T-helper 9 cell (primary cell): ENCODE results near the gene USF2.
"Not testable (repeated sequence)": the region's sequence is repeated elsewhere in the genome, so short reads cannot be mapped to it uniquely, and the experiment has no call there.

Experiments
- DNase-seq: peaks from one replicate; pipeline ENCODE4 v3.0.0-alpha.2; 2020
- total RNA-seq, 2 donors: gene quantifications; one replicate each; lab custom pipeline; 2026; lab: John Stamatoyannopoulos, UW

Gene USF2, protein sequence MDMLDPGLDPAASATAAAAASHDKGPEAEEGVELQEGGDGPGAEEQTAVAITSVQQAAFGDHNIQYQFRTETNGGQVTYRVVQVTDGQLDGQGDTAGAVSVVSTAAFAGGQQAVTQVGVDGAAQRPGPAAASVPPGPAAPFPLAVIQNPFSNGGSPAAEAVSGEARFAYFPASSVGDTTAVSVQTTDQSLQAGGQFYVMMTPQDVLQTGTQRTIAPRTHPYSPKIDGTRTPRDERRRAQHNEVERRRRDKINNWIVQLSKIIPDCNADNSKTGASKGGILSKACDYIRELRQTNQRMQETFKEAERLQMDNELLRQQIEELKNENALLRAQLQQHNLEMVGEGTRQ
- 141 to 149 reads per million in 2 donors for total RNA-seq

DNA sequence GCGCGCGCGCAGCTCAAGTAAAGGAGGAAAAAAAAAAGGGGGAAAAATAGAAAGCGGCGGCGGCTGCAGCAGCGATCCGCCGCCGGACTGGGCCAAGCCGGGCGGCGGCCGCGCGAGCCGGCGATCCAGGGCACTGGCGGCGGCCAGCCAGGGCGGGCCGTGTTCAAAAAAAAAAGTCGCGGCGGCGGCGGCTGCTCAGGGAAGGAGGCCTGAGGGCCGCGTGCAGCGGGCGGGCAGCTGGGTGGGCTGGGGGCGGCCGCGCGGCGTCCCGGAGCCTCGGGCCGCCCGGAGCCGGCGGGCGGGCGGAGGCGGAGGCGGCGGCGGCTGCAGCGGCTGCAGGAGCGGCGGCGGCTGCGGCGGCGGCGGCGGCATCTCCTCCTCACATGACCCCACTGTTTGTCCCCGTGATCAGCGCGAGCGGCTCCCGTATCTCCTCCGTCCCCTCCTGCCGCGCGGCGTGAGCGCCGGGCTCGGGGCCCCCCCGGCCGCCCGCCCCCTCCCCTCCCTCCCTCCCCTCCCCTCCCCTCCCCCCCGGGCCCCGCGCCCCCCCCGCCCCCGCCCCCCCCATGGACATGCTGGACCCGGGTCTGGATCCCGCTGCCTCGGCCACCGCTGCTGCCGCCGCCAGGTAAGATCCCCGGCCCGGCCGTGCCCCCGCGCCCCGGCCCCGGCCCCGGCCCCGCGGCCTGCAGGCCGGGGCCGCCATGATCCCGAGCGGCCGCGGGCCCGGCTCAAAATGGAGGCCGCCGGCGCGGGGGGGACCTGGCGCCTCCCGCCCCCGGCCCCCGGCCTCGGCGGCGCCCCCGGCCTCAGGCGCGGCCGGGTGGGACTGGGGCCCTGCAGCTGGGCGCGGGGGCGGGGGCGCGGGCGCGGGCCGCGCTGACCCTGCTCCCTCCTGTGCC, at the start of gene USF2:
Gene USF2 (plus strand): TSS at position 427 of the 902 bp plus-strand sequence. CDS start 140 bp downstream, at position 567.
- peak; percentile 61 for DNase-seq

DNA sequence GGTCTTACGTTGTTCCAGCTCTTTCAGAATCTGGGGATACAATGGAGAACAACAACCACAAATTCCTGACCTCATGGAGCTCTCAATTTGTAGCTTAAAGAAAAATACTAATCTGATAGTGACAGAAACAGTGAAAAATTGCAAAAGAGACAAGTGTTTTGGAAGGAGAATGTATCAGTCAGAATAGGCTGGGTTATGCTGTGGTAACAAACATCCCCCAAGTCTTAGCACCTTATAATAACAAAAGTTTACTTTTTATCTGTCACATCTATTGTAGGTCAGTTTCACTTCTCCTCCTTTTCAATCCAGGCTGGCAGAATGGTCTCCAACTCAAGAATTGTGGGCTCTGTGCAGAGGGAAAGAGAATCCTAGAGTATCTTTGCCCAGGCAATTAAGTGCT, 49.8 kb upstream of the USF2 start:
- DNase-seq = no peak

DNA sequence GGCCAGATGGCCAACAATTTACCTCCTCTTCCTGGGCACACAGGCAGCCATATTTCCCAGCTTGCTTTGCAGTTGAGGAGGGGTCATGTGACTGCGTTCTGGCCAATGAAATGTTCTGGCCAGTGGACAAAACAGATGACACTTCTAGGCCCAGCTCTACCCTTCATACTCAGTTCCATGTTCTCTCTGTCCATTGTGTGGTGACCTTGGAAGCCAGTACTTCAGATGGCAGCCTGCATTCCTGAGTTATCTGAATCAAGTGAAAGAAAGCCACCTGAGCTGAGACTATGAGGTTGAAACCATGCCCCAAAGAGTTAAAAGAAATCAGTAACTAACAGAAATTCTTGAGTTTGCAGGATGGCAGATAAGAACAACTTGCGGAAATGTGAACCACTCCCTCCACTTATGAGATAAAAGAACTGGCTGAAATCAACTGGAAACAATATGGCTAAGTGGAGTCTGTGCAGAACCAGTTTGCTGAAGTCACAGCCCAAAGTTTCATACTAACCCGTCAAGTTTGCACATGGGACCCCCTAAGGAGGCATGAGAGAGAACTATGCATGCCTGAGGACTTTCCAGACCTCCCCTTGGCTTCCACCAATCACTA, 48.3 kb upstream of the USF2 start:
- no peak for DNase-seq

DNA sequence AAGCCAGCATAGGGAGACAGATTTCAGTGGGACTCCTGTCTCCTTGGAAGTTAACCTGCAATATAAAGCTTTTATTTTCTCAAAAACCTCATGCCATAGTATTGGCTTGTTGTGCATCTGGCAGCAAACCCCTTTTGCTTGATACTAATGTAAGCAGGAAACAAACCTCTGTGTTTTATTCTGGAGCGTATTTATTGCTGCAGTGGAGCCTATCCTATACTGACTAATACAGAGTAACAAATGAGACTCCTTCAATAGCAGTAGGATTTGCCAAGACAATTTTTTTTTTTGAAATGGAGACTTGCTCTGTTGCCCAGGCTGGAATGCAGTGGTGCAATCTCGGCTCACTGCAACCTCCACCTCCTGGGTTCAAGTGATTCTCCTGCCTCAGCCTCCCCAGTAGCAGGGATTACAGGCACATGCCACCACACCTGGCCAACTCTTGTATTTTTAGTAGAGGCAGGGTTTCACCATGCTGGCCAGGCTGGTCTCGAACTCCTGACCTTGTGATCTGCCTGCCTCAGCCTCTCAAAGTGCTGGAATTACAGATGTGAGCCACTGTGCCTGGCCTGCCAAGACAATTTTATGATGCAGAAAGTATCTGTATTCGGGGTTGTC, 47.7 kb upstream of the USF2 start:
- DNase-seq = not testable (repeated sequence)

DNA sequence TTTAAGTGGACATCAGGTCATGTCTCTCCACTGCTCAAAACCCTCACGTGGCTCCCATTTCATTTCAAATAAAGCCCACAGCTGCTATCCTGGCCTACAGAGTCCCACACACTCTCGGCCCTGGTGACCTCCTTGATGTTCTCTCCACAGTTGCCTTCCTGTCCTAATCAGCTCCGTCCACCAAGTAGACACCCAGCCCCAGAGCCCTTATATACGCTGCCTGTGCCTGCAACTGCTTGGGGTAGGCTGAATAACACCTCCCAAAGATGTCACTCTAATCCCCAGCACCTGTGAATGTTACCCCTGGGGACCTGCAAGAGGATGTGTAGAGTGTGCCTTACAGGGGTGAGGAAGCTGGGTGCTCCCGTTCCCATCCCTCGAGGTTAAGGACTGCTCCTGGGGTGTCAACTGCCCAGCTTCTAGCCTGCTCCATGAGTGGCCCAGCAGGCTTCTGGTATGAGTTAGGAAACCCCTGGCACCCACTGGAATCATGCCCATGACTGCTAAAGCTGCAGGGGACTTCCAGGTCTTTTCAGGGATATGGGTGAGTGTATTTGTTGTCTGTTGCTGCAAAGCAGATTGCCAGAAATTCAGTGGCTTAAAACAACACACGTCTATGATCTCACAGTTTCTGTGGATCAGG, 46.3 kb upstream of the USF2 start:
- no peak for DNase-seq

- DNase-seq = no peak
Measured at GRCh38 chr19:35223084-35223790, 45.5 kb upstream of the USF2 start.

DNA sequence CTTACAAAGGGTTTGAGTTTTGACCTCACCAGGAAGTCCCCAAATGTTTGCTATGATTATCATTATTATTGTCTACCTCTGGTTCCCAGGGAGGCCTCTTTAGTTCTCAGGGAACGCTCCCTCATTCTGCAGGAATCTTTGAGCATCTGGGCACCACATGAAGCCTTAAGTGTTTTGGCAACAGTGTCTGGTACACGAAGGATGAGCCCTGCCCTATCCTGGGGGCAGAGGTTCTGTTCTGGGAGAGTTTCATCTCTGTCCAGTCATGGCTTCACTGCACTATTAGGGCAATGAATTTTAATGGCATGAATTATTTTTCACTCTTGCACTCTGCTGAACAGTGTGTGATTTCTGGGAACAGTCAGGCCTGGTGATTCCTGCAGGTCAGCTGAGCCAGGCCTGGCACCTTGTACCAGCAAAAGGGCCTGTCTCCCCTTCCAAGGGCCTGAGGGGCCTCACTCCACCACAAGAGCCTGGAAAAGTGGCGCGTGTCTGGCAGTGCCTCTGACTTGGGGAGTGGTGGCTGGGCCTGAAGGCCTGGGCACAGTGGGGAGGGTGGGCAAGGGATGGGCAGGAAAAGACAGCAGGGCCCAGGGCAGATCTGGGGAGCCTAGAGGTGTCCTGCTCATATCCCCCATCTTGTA, 44.8 kb upstream of the USF2 start:
- DNase-seq = no peak

DNA sequence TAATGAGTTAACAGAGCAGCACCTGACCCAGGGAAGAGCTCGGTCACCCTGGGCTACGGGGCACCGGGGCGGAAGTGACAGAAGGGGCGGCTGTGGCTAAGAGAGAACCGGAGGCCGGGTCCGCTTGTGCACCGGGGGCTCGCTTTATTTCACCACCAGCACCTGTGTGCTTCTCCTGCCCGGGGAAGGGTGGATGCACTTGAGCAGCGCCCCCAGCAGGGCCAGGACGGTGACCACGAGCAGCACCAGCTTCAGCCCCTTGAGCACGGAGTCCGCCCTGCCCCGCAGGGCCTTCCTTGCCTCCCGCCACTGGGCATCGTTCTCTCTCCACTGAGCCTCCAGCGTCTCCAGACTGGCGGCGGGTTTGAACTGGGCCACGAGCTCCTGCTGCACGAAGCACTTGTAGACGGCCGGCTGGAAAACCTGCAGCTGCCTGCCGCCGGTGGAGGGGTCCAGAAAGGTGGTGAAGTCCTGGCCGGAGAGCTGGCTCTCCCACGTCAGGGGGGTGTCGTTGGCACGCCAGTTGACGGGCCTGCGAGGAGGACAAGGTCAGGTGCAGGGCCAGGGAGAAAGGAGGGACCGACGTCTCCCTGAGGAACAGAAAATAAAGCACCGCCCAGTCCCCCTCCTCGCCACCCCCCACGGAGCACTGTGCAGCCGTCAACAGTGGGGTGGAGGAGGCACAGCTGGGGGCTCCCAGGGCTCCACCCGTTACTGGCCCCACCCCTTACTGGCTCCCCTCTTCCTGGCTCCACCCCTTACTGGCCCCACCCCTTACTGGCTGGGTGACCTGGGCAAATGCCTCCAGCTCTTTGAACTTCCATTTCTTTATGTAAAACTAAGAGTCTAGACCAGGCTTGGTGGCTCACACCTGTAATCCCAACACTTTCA, 43.8 kb upstream of the USF2 start:
- DNase-seq = no peak

- DNase-seq = no peak
Measured at GRCh38 chr19:35225951-35226350, 42.8 kb upstream of the USF2 start.

- no peak for DNase-seq
Measured at GRCh38 chr19:35226748-35227147, 42.0 kb upstream of the USF2 start.

DNA sequence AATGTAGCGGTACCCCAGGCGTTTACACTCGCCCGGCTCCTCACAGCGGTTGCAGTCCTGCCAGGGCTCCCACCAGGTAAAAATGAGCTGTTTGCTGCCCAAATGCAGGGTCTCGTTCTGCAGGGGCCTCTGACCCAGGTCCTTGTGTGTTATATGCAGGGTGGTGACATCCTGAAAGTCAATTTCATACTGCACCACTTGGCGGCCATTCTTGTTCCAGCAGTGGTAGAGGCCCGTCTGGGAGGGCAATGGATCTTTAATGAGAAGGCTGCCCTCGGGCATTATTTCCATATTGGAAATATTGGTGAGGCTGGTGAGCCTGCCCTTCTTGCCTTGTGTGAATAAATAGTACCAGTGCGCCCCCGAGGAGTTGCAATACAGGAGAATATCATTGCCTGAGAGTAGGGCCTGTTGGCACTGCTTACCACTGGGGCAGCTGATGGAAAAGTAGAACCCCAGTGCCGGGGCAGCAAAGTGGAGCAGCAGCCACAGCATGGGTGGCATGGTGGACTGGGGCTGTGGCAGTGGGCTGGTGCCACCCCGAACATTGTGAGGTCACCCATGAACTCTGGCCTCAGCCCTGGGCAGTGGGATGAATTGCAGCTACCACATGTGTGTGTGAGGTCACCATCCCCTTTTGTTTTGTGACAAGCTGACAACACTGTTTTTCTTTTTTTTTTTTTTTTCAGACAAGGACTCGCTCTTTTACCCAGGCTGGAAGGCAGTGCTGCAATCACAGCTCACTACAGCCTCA, 40.4 kb upstream of the USF2 start, which contains the start of gene FAM187B:
Gene FAM187B (minus strand): TSS at position 563 of the 754 bp plus-strand sequence. CDS start 59 bp downstream, at position 504.
- no peak for DNase-seq

DNA sequence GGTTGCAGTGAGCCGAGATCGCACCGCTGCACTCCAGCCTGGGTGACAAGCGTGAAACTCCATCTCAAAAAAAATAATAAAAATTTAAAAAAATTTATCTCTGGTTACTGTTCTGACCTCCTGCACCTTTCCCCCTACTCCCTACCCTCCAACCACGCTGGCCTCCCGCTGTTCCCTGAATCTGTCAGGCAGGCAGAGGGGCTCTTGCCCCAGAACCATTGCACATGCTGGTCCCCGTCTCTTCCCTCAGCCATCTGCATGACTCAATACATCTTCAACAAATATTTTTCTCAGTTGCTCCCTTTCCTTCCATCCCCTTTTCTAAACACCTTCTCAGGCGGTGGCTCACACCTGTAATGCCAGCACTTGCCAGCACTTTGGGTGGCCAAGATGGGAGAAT, 39.2 kb upstream of the USF2 start:
- DNase-seq = no peak

DNA sequence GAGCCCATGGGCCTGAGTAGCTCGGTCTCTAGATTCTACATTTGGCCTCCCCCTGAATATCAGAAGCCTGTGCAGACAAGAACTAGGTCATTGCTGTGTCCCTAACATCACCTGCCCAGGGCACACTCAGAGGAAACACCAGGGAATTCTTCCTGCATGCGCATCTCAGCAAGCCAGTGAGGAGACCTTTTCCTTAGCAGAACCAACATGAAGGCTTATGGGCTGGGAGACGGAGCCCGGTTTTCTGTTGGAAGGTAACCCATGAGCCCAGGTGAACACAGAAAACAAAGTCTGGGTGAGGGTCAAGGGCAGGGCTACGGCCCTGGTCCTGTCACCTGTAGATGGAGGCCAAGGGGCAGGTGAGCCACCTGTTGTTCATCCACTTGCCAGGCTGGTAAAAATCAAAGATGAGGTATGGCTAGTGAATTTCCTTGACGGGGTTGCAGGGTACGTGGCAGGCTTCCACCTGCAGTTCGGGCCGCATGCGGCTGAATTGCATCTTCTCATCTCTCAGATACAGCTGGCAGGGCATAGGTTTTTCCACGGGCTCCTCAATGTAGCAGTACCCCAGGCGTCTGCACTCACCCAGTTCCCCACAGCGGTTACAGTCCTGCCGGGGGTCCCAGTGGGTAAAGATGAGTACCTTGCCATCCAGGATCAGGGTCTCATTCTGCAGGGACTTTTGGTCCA, 36.7 kb upstream of the USF2 start:
- no peak for DNase-seq

DNA sequence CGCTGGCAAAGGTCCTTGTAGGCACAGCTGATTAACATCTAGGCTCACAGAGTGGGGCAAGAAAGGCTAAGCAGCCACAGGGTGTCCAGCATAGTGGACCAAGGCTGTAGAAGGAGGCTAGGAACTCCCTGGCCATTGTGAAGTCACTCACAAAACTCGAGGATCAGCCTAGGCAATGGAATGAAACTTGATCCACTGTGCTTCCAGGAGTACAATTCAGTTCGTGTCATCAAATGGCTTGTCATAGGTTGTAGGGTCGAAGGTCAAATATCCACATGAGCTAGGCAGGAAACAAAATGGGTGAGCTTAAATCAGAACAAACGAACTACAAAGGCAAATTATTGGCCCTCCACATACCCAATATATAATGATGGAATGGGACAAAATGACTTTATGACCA, 35.9 kb upstream of the USF2 start:
- no peak for DNase-seq

DNA sequence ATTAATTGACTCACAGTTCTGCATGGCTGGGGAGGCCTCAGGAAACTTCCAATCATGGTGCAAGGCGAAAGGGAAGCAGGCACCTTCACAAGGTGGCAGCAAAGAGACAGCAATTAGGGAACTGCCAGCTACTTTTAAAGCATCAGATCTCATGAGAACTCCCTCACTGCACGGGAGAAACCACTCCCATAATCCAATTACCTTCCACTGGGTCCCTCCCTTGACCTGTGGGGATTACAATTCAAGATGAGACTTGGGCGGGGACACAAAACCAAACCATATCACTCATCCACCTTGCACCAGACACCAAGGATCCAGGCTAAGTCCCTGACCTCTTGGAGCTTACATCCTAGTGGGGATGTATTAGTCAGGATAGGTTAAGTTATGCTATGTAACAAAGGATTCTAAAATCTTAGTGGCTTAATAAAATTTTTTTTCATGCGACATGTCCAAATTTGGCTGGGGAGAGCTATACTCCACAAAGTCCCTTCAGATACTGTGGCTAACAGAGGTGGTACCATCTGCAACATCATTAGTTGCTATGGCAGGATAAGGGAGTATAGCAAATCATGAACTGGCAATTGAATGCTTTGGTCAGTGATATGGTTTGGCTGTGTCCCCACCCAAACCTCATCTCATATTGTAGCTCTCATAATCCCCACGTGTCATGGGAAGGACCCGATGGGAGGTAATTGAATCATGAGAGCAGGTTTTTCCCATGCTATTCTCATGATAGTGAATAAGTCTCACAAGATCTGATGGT, 31.9 kb upstream of the USF2 start:
- DNase-seq = no peak

GRCh38 chr19:35239597-35239996, 29.2 kb upstream of the USF2 start:
- DNase-seq = not testable (repeated sequence)

- DNase-seq = no peak
Measured at GRCh38 chr19:35240327-35240726, 28.4 kb upstream of the USF2 start.

- no peak for DNase-seq
Measured at GRCh38 chr19:35241417-35241816, 27.3 kb upstream of the USF2 start.
